GM19240 (cell line): ENCODE data around the gene SLC39A9.
"Not testable (repeated sequence)": the region's sequence is repeated elsewhere in the genome, so short reads cannot be mapped to it uniquely, and the experiment has no call there.

Experiments used
- DNase-seq: peaks from one replicate; pipeline ENCODE4 v3.0.0; 2011; ENCODE audit warnings: low spot score; ENCODE audit not compliant: insufficient read length

Gene SLC39A9

DNA sequence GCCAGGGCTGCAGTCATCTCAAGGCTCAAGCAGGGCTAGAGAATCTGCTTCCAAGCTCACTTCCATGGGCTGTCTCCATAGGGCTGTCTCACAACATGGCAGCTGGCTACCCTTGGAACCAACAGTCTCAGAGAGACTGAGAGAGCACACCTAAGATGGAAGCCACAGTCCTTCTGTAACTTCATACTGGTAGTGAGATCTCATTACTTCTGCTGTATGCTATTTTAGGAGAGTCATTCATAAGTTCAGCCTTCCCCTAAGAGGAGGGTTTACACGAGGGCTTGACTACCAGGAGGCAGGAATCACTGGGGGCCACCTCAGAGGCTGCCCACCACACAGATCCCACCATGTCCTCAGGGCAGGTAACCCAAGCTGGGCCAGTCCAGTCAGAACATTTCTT lies 30.1 kb upstream of the SLC39A9 start:
- DNase-seq = no peak

DNA sequence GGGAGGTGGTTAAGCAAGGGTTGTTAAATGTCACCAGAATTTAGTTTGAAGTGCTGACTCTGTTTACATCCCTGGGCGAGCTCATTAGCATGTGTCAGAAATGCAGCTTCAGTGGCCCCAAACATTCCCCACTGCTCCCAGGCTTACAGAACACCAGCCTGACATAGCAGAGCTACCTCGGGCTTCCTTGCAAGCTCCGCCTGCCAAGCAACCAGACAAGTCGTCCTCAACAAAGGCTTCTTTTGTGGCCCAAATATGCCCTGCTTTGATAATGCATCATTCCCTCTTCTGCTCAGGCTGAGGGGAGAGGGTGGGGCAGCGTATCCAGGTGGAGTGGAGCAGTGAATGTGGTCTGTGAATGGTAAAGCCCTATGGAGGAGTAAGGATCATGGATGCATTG lies 28.4 kb upstream of the SLC39A9 start:
- DNase-seq = no peak

DNA sequence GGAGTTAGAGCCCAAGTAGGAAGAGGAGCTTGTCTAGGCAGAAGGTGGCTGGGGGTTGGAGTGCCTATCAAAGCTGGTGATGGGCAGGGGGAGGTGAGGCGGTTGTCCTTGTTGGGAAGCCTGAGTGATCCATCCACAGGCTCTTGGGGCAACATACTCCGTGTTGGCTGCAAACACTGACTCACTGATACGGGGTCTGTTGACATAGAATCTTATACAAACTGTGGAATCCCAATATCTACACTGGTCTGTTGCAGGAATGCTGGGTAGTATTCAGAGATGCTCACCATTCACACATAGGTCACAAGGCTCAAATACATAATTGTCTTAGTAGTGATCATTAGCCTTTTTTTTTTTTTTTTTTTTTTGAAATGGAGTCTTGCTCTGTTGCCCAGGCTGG lies 26.3 kb upstream of the SLC39A9 start:
- no peak for DNase-seq

DNA sequence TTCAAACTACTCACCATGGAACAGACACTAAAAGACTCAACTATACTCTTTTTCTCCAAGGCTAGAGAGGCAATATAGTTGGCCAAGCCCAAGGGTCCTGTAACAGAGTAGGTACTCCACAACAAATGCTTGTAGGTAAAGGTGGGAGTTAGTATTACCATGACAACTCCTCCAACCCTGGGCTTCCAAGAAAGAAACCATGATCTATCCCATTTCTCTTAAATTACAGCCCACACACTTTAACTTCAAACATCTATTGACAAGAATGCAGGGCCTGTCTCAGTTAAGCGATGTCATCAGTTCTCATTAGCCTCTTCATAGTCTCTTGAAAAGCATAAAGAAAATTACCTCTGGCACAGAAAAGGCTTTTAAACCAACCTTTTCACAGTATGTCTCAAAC lies 25.4 kb upstream of the SLC39A9 start:
- no peak for DNase-seq

DNA sequence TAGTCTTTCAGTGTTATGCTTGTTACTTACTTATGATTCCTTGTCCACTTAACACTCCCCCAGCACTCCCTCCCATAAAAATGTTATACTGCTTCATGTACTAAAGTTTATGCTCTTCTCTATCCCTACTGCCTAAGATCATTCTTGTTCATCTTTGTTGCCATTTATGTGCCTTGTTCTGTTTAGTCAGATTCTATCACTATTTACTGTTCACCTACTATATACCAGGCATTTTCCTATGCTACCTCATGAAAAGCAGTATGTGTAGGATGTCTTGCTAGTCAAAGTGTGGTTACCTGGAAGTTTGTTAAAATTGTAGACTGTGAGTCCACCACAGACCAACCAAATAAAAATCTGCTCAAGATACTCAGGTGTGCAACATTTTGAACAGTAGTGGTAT lies 24.3 kb upstream of the SLC39A9 start:
- no peak for DNase-seq

DNA sequence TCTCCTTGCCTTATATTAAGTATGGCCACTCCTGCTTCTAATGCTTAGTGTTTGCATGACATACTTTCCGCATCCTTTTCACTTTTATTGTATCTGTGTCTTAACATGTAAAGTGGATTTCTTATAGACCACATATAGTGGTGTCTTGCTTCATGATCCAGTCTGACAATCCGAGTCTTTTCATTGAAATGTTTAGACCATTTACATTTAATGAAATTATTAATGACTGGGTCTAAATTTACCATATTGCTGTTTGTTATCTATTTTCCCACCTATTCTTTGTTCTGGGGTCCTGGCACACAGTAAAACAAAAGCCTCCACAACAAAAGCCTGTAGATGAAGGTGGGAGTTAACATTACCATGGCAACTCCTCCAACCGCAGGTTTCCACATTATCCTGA lies 23.3 kb upstream of the SLC39A9 start:
- DNase-seq = no peak

DNA sequence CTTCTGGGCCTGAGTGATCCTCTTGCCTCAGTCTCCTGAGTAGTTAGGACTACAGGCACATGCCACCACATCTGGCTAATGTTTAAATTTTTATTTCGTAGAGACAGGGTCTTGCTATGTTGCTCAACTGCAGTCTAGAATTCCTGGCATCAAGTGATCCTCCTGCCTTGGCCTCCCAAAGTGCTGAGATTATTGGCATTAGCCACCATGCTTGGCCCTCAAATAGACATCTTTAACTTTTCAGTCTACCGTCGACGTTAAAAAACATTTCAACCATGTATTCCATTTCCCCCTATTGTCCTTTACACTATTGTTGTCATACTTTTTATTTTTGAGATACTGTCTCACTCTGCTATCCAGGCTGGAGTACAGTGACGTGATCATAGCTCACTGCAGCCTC lies 22.8 kb upstream of the SLC39A9 start:
- no peak for DNase-seq

DNA sequence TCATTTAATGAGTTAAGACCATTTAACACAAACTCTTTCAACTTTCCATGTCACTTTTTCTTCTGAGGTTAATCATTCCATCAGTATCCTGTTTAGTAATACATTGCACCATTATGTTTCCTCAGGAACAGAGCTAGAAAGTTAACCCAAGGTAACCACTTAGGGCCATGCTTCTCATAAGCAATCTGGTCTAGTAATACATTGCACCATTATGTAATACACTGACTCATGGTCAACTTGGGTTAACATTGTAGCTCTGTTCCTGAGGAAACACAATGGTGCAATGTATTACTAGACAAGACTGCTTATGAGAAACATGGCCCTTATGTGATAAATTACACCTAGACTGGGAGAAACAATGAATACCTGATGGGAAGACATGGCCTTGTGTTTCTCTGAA lies 22.1 kb upstream of the SLC39A9 start:
- DNase-seq = no peak

DNA sequence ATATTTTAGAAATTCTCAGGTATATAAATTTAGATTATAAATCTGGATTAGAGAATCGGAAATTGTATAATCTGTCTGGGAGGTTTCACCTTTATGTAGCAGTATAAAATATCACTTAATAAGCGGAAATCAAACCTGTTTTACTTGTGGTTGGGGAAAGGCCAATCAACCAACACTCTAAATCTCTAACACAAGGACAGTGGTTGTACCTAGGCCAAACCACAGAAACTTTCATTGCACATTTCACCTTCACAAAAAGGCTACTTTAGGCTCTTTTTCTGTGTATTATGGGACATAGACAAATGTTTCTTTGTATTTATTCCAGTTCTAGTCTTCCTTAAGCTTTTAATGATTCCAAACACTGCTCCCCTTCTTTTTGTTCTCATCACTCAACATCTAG lies 20.2 kb upstream of the SLC39A9 start:
- DNase-seq = no peak

DNA sequence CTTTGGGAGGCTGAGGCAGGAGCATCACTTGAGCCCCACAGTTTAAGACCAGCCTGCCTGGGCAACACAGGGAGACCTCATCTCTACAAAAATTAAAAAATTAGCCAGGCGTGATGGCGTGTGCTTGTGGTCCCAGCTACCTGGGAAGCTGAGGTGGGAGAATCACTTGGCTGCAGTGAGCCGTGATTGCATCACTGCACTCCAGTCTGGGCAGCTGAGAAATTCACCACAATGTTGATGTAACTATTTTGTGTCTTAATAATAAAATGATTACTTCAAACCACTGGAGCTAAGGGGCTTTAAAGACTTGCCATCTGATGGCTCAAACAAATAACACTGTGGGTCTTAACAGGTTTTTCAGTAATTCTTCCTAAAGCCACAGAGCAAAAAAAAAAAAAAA lies 11.2 kb upstream of the SLC39A9 start:
- no peak for DNase-seq

DNA sequence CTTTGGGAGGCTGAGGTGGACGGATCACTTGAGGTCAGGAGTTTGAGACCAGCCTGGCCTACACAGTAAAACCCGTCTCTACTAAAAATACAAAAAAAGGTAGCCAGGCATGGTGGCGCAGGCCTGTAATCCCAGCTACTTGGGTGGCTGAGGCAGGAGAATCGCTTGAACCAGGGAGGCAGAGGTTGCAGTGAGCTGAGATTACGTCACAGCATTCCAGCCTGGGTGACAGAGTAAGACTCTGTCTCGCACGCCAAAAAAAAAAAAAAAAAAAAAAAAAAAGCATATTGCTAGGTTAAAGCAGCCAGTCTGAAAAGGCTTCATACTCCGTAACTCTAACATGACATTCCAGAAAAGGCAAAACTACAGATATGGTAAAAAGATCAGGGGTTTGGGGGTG lies 7.1 kb upstream of the SLC39A9 start:
- DNase-seq = not testable (repeated sequence)

DNA sequence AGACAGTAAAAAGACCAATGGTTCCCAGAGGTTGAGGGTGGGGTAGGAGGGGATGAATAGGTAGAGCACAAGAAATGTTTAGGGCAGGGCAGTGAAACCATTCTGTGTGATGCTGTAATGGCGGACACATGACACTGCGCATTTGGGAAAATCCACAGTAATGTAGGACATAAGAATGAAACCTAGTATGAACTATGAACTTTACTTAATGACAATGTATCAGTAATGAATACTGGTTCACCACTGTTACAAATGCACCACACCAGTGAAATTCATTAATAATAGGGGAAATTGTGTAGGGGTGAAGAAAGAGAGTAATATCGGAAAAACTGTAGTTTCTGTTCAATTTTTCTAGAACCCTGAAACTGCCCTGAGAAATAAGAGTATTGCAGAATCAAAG lies 6.0 kb upstream of the SLC39A9 start:
- DNase-seq = no peak

DNA sequence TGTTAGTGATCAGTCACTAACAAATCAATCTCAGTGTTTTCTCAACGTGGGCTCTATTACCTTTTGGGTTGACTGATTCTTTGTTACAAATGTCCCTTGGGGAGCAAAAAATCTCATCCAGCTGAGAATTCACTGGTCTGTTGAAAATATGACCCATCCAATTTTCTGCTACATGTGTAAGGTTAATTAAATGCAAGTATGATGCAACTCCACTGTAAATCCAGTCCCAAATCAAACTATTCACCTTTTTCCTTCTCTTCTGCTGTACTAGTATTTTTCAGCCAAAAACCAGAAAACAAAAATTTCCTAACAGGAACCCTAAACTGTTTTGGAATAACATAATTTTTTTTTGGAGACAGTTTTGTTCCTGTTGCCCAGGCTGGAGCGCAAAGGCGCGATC lies 2.6 kb upstream of the SLC39A9 start:
- DNase-seq = no peak

DNA sequence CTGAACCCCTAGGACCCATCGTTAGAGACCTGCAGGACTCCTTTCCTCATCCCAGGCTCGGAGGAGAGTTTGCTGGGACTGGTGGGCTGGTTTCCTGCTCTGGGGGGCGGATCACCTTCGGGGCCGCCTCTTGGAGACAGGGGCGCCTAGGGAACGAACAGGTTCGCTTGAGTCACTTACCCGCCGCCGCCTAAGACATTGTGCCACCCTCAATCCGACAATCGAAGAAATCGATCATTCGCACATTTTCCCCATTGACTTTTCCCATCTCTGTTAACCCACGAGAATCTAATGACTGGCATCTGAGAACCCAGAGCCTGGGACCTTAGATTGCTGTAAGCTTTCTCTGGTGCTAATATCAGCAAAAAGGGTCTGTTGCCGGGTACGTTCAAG lies 322 bp downstream of the SLC39A9 start:
- DNase-seq = no peak

DNA sequence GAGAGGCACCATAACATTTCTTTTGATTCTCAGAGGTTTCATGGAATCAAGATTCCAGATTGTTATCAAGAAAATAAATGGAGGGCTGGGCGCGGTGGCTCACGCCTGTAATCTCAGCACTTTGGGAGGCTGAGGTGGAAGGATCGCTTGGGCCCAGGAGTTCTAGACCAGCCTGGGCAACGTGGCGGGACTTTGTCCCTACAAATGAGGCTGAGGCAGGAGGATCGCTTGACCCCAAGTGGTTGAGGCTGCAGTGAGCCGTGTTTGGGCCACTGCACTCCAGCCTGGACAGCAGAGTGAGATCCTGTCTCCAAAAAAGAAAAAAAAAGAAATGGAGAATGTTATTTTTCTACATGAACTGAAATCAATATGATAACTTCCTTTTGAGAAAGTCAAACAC lies 1.3 kb downstream of the SLC39A9 start:
- DNase-seq = no peak

DNA sequence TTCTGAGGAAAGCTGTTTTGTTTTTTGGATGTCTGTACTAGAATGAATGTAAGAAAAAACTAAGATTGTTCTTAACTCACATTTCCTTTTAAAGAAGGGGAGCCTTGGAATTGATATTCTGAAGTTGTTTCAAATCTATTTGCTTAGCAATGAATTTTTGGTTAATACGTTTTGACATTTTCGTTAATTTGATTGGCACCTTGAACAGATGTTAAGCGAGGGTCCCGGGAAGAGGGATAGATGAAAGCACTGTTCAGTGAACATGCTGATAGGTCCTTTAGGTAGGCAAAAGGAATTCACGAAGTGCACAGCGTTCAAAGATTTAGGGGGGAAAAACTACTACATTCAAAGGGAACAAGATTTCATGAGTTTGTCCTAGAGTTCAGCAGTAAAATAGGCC lies 1.7 kb downstream of the SLC39A9 start:
- DNase-seq = no peak

DNA sequence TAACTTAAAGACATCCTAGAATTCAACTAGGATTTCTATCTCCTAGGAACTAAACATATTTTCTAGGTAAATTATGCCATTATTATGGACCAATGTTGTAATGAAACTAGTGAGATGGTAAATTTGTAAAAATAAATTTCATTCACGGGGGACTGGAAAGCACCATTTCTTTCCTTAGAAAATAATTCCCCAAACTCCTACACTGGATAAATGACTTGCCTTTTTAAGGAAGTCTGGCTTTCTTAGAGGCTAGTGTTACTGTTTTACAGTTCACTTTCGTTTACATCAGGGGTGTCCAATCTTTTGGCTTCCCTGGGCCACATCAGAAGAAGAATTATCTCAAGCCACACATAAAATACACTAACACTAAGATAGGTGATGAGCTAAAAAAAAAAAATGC lies 3.3 kb downstream of the SLC39A9 start:
- DNase-seq = no peak

DNA sequence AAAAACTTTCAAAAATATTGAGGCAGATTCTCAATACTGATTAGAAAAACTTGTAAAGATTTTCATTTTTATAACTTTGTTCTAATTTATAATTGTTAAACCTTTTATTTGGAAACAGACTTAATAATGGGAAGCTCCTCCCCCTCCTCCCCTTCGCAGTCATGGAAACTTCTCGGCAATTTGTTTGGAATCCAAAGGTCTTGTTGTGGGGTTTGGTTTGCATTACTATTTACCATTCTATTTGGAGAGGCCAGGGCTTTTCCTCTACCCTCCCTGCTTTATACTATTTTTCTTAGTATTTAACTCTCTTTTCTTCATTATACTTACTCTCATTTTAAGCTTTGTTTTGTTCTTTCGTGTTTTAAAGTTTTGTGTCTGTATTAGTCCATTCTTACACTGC lies 6.0 kb downstream of the SLC39A9 start:
- no peak for DNase-seq

DNA sequence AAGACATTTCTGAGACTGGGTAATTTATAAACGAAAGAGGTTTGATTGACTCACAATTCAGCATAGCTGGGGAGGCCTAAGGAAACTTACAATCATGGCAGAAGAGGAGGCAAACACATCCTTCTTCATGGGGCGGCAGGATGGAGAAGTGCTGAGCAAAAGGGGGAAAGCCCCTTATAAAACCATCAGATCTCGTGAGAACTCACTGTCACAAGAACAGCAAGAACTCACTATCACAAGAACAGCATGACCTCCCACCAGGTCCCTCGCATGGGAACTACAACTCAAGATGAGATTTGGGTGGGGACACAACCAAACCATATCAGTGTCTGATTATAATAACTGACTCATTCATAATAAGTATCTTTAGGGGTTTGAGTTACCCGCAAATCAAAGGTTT lies 6.4 kb downstream of the SLC39A9 start:
- no peak for DNase-seq

DNA sequence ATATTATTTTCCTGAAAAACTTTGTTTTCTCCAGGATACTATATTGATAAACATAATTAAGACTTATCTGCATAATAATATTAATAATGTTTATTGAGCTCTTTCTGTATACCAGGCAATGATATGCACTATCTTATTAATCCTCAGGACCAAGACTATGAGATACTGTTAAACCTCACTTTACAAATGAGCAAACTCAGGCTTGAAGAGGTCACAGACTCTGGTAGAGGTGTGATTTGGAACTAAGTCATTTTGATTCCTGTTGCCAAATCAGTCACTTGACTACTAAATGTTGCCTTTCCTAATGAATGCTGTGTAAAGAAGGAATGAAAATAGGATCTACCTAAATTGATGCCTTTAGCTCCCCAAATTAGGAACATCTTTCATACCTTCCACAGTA lies 7.3 kb downstream of the SLC39A9 start:
- DNase-seq = no peak

DNA sequence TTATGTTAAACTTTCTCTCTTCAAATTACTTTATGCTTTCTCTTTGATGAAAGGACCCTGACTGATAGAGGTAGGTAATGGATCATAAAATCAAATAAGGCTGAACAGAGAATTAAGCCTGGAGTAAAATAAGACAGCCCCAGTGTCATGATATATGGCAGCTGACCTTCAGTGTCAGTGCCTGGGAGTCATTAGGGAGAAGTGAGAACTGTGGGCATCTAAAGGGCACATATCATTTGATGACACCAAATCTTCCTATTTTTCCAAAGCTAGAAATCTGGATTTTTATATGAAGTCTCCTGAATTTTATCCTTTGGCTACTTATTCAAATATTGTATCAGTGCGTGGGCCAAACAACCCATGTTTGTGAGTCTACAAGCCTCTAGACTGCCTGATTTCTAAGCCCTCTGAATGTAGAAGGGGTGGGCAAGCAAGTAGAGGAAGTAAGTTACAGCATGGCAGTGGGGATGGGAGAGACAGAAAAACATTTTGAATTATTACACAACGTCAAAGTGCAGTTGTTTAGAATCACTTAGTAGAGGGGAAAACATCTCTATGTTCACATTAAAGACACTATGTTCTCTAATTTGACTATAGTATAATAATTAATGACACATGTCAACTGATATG lies 10.0 kb downstream of the SLC39A9 start:
- no peak for DNase-seq

DNA sequence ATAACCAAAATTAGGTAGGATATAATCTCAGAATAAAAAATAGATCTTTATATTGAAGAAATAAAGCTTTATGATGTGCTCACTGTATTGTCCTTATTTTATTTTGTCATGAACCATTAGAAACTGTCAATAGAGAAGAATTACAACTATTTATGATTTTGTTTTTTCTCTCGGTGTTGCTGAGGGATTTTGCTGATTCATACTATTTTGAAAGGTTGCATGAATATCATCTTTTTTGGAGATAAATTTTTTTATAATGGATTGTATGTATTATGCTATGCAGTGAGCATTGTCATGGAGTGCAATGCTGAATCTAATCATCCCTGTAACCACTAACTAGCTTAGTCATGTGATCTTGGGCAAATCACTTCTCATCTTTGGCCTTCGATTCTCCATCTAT lies 15.0 kb downstream of the SLC39A9 start:
- no peak for DNase-seq

DNA sequence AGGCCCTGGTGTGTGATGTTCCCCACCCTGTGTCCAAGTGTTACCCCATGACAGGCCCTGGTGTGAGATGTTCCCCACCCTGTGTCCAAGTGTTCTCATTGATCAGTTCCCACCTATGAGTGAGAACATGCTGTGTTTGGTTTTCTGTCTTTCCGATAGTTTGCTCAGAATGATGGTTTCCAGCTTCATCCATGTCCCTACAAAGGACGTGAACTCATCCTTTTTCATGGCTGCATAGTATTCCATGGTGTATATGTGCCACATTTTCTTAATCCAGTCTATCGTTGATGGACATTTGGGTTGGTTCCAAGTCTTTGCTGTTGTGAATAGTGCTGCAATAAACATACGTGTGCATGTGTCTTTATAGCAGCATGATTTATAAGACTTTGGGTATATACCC lies 17.6 kb downstream of the SLC39A9 start:
- DNase-seq = not testable (repeated sequence)

DNA sequence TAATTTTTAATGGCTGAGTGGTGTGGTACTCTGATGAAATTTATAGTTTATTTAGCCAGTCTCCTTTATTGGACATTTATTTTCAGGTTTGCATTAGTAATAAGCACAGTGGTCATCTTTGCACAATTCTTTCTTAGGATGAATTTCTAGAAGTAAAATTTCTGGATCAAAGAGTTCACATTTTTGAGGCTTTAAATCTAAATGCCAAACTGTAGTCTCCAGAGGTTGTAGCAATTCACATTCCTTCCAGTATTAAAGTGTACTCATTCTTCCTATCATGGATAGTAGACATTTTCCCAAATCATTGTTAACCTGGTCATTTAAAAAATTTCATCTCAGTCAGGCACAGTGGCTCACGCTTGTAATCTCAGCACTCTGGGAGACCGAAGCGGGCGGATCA lies 24.8 kb downstream of the SLC39A9 start:
- no peak for DNase-seq
